ENCODE measurements around the gene RANBP1.

GRCh38 chr22:20127318-20127868 is 11.5 kb downstream of the RANBP1 start:
- TF ChIP-seq CTCF (IDR thresholded peaks at IDR 0.05) (no peak), POLR2A (IDR thresholded peaks at IDR 0.05) (no peak)

All from tibial nerve (tissue), 3 donors.